Measurements from ENCODE around the gene MLN. TPM values are rescaled to one million over a fixed set of nuclear protein-coding genes. Genes with fewer than 3 reads are reported as not detected.

The MLN gene
- total and polyA plus RNA-seq, 2 of the 4 experiments (the other 2 are of a cell fraction), result not detected

DNA sequence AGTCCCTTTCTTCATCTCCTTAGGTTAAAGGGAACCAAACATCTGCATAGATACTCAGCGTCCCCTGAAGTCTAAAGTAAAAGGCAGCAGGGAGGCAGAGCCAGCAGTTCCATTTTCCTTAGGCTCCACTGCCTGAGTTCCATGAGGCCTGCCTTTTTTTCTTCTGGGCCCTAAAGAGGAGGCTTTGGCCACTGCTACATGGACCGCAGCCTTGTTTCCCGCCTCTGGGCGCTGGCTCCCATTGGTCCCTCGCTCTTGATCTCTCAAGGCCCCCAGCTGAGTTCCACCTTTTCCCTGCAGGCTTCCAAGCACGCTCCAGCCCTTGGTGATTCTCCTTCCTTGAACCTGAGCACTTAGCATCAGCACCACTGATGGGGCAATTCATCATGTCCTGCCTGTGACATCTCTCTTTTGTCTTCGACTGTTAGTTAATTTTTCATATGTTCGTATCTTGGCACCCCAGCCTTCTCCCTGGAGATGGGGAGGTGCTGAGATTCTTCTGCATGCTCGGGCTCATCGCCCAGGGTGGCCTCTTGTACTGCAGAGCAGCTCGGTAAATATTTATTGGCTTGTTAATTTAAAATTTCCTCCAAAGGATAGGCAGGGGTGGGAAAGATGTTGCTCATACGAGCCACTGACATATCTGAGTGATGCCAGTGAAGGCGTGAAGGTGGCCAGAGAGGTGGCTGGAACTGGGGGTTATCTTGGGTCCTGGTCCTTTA, 3.4 kb downstream of the MLN start:
- no peak for TF ChIP-seq CEBPB (IDR thresholded peaks at IDR 0.05; ENCODE audit: low read depth, low read length)
- TF ChIP-seq, protein P1, sequence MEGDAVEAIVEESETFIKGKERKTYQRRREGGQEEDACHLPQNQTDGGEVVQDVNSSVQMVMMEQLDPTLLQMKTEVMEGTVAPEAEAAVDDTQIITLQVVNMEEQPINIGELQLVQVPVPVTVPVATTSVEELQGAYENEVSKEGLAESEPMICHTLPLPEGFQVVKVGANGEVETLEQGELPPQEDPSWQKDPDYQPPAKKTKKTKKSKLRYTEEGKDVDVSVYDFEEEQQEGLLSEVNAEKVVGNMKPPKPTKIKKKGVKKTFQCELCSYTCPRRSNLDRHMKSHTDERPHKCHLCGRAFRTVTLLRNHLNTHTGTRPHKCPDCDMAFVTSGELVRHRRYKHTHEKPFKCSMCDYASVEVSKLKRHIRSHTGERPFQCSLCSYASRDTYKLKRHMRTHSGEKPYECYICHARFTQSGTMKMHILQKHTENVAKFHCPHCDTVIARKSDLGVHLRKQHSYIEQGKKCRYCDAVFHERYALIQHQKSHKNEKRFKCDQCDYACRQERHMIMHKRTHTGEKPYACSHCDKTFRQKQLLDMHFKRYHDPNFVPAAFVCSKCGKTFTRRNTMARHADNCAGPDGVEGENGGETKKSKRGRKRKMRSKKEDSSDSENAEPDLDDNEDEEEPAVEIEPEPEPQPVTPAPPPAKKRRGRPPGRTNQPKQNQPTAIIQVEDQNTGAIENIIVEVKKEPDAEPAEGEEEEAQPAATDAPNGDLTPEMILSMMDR (conservative IDR thresholded peaks at IDR 0.05; ENCODE audit: low read depth, low read length), result no peak
- TF ChIP-seq MAFK (IDR thresholded peaks at IDR 0.05; ENCODE audit: low read depth, low read length), result no peak
- no peak for TF ChIP-seq RAD21 (IDR thresholded peaks at IDR 0.05; ENCODE audit: low read length)
- TF ChIP-seq CHD1 (IDR thresholded peaks at IDR 0.05; ENCODE audit: low read depth, low read length), result no peak
- no peak for TF ChIP-seq FOS (IDR thresholded peaks at IDR 0.05; ENCODE audit: low read depth, low read length)
- no peak for TF ChIP-seq SMC3 (IDR thresholded peaks at IDR 0.05; ENCODE audit: low read depth, low read length)
- no peak for TF ChIP-seq POLR2A (IDR thresholded peaks at IDR 0.05; ENCODE audit: low read depth, low read length)
- no peak for TF ChIP-seq MXI1 (IDR thresholded peaks at IDR 0.05; ENCODE audit: borderline replicate concordance, low read depth, low read length)
- TF ChIP-seq, protein P2, sequence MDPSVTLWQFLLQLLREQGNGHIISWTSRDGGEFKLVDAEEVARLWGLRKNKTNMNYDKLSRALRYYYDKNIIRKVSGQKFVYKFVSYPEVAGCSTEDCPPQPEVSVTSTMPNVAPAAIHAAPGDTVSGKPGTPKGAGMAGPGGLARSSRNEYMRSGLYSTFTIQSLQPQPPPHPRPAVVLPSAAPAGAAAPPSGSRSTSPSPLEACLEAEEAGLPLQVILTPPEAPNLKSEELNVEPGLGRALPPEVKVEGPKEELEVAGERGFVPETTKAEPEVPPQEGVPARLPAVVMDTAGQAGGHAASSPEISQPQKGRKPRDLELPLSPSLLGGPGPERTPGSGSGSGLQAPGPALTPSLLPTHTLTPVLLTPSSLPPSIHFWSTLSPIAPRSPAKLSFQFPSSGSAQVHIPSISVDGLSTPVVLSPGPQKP (IDR thresholded peaks at IDR 0.05; ENCODE audit: borderline replicate concordance, low read depth, low read length), result no peak
- no peak for TF ChIP-seq RCOR1 (IDR thresholded peaks at IDR 0.05; ENCODE audit: insufficient replicate concordance, low read length)
- no peak for TF ChIP-seq BHLHE40 (IDR thresholded peaks at IDR 0.05; ENCODE audit: low read depth, low read length)
- TF ChIP-seq NFE2L2 (IDR thresholded peaks at IDR 0.05; ENCODE audit: low read depth, low read length), result no peak
- Histone ChIP-seq H2AFZ (replicated peaks; ENCODE audit: low read length, poor library complexity) (no peak overlapping the region), H2AK9ac (replicated peaks; ENCODE audit: low read depth, low read length, poor library complexity) (no peak overlapping the region), H4K8ac (ENCODE audit: low read depth in 2 of 2, low read length in 2 of 2) (no peak overlapping the region), H4K20me1 (ENCODE audit: insufficient read depth, low read length) (no peaks in the 10 kb centered on the region), H3K4me2 (ENCODE audit: low read depth, low read length) (no peak overlapping the region), H2BK15ac (ENCODE audit: low read depth, low read length) (no peak overlapping the region), H3K9me1 (ENCODE audit: insufficient read depth, low read length) (peaks cover 3% of the 10 kb centered on the region; the same call in 1 of the 2 replicates), H3K4me1 (ENCODE audit: control insufficient read depth, insufficient read depth, low read length) (no peaks in the 10 kb centered on the region), H3K79me1 (ENCODE audit: low read depth in 1 of 2, low read length in 2 of 2) (no peaks in the 10 kb centered on the region), H4K91ac (ENCODE audit: insufficient read depth, low read depth, low read length) (no peak overlapping the region), H3K9me3 (ENCODE audit: control insufficient read depth, insufficient read depth, low read length) (no peaks in the 10 kb centered on the region), H3K18ac (ENCODE audit: low read depth, low read length) (no peak overlapping the region), H2BK120ac (ENCODE audit: low read depth, low read length) (no peak overlapping the region), H3K36me3 (ENCODE audit: control insufficient read depth, insufficient read depth, low read length) (no peaks in the 10 kb centered on the region), H4K5ac (ENCODE audit: low read depth, low read length) (no peak overlapping the region), H2BK20ac (ENCODE audit: low read depth, low read length) (no peak overlapping the region), H3K56ac (ENCODE audit: extremely low read depth, insufficient read depth, low read length) (no peak overlapping the region), H2AK5ac (ENCODE audit: low read depth, low read length) (no peak overlapping the region), H3K23ac (ENCODE audit: low read depth, low read length) (no peak overlapping the region), H3K14ac (replicated peaks; ENCODE audit: low read depth, low read length) (no peak overlapping the region), H3K27me3 (ENCODE audit: control insufficient read depth, insufficient read depth, low read length) (peaks cover 48% of the 10 kb centered on the region), H3K4me3 (ENCODE audit: insufficient read depth, low read depth, low read length) (no peak overlapping the region), H3K4ac (ENCODE audit: low read depth, low read length) (no peak overlapping the region), H3K27ac (ENCODE audit: insufficient read depth, low read length) (no peak overlapping the region), H2BK5ac (ENCODE audit: low read depth, low read length, poor library complexity, severe bottlenecking) (no peak overlapping the region), H3K9ac (ENCODE audit: low read depth, low read length) (no peak overlapping the region)
- 66% methylated on average over 5 of the region's 13 CpGs; no CpG with 5 or more reads in 1 of the 2 experiments for WGBS, 2 experiments (ENCODE audit: extremely low coverage in 2 of 2, insufficient read length in 1 of 2)
- intact Hi-C loops (cut with micrococcal nuclease), result loop anchor here (10.0 kb wide), 1 partner anchor 104 kb away; no protein-coding TSS in a partner anchor
- ChIA-PET POLR2A (ENCODE audit: unreplicated experiment) (no interaction called here), CTCF (no interaction called here)
- dilution Hi-C loops (cut with HindIII; ENCODE audit: low sequenced_read_pairs, unreplicated experiment), result no loop called here
- no TSS peak for BruUV-seq (replicated peaks)
- ATAC-seq (ENCODE audit: low read depth) (no peak), DNase-seq (no peak)
- in situ Hi-C loops (cut with MboI; ENCODE audit: low sequenced_read_pairs), result no loop called here
